T-helper 1 cell treated with Interleukin-12 subunit alpha and Interleukin-12 subunit beta and Interleukin-4 antibody, amounts not matched to agents 30 μg/mL and 1 μg/mL, for 36 hours (primary cell): ENCODE results near the gene ABL1.

Source experiments
- H3K27ac Mint-ChIP-seq: one replicate; pipeline ENCODE4 v1.8.0; 2021; ENCODE audit warnings: mild to moderate bottlenecking, mixed read lengths
- H3K27me3 Mint-ChIP-seq: one replicate; pipeline ENCODE4 v1.8.0; 2021; ENCODE audit warnings: low read depth, mixed read lengths
- H3K36me3 Mint-ChIP-seq: one replicate; pipeline ENCODE4 v1.8.0; 2021; ENCODE audit warnings: low read depth, mixed read lengths
- H3K4me1 Mint-ChIP-seq: one replicate; pipeline ENCODE4 v1.8.0; 2021; ENCODE audit warnings: low read depth, mixed read lengths
- H3K4me3 Mint-ChIP-seq: one replicate; pipeline ENCODE4 v1.8.0; 2021; ENCODE audit warnings: mild to moderate bottlenecking, moderate library complexity, mixed read lengths
- H3K9me3 Mint-ChIP-seq: one replicate; pipeline ENCODE4 v1.8.0; 2021; ENCODE audit warnings: mixed read lengths

Gene ABL1

DNA sequence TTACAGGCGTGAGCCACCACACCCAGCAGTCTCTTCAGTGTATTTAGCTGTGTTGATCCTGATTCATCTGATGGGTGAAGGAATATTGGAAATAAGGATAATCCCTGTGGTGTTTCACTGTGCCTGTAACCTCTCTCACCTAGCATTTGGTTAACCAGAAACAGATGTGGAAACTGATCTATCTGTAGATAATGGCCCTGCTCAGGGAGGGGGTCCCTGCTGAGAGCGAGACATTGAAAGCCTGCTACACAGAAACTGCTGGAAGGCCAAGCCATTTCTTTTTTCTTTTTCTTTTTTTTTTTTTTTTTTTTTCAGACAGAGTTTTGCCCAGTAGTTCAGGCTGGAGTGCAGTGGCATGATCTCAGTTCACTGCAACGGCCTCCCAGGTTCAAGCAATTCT is 33.2 kb downstream of the ABL1 start:
- Mint-ChIP-seq H3K27ac (no peak overlapping the region), H3K4me3 (no peak overlapping the region), H3K36me3 (peaks cover 3% of the 10 kb centered on the region), H3K9me3 (no peaks in the 10 kb centered on the region), H3K27me3 (no peaks in the 10 kb centered on the region), H3K4me1 (peaks cover 3% of the 10 kb centered on the region)

DNA sequence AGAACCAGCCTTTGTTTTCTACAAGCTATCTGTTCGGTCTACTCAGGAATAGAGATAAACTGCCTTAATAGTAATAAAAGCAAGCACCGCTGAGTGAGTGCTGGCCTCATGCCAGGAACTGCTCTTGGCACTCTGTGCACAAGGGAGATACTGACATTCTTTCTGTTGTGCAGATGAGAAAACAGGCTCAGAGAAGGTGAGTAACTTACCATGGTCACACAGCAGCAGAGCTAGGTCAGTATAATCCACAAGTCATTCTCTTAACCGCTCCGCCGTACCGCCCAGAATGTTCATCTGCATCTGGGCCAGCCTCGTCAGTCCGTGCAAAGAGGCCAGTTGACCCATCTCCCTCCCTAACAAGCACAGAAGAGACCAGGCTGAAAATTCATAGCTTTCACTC is 34.2 kb downstream of the ABL1 start:
- peaks cover 3% of the 10 kb centered on the region for H3K4me1 Mint-ChIP-seq
- no peak overlapping the region for H3K4me3 Mint-ChIP-seq
- H3K27me3 Mint-ChIP-seq: no peaks in the 10 kb centered on the region
- H3K27ac Mint-ChIP-seq: no peak overlapping the region
- H3K9me3 Mint-ChIP-seq: no peaks in the 10 kb centered on the region
- peaks cover 6% of the 10 kb centered on the region for H3K36me3 Mint-ChIP-seq

DNA sequence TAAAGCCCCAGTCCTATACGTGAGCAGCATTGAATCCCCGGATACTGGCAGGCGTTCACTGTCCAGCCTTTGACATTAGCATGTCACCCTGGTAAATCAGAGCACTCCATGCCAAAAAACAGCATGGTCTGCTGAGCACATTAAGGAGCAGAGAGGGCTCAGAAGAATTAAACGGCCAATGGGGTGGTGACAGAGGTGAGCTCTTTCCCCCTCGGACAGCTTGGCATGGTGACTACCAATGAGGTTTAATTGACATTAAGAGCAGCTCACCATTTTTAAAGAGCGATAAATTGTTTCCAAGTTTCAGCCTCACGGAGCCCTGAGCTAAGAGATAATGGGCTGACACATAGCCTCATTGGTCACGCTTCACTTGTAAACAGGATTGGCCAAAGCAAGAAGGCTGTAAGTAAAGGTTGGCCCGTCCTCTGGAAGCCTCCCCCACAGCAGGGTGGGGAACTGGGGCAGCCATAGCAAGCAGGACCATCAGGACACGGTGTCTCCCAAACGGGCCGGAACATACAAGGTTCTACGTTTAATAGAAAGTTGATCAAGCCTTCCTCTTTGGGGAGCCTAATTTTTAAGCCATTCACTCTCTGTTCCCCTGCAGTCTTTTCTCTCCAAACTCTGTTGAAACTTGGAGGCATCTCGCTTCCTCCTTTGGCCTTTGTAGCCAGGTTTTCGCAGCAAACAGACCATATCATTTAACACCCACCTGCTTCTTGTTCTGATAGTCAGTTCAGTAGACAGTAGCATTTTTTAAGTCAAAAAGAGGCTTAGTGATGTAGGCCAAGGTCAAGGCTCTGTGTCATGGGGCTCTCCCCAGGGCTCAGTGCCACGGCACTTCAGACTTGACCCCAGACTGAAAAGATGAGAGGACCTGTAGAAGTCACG is 35.7 kb downstream of the ABL1 start:
- H3K4me3 Mint-ChIP-seq: no peak overlapping the region
- peaks cover 3% of the 10 kb centered on the region for H3K4me1 Mint-ChIP-seq
- no peaks in the 10 kb centered on the region for H3K9me3 Mint-ChIP-seq
- peaks cover 8% of the 10 kb centered on the region for H3K36me3 Mint-ChIP-seq
- H3K27me3 Mint-ChIP-seq: no peaks in the 10 kb centered on the region
- no peak overlapping the region for H3K27ac Mint-ChIP-seq

DNA sequence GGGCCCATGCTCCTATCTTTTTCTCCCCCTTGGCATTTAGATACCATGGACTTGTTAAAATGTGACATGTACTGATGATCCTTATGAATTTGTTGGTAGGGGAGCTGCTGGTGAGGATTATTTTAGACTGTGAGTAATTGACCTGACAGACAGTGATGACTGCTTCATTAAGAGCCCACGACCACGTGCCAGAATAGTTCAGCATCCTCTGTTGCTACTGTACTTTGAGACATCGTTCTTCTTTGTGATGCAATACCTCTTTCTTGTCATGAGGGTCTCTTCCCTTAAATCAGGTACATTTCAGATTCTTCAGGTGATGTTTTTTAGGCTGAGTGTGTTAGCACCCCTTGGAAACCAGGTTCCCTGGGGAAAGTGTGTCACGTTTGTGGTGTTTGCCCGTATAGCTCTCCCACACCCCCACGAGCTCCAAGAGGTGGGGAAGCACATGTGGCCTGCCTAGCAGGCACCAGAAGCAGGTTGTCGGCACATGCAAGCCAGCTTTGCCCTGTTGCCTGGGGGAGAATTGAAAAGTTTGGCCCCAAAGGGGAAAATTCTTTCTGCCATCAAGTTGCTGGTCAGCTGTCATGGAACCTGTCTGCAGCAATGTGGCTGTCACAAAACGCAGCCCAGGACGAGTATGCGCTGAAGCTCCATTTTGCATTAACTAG is 36.5 kb downstream of the ABL1 start:
- Mint-ChIP-seq H3K36me3 (peaks cover 8% of the 10 kb centered on the region), H3K4me1 (no peaks in the 10 kb centered on the region), H3K27me3 (no peaks in the 10 kb centered on the region), H3K4me3 (no peak overlapping the region), H3K27ac (no peak overlapping the region), H3K9me3 (no peaks in the 10 kb centered on the region)

DNA sequence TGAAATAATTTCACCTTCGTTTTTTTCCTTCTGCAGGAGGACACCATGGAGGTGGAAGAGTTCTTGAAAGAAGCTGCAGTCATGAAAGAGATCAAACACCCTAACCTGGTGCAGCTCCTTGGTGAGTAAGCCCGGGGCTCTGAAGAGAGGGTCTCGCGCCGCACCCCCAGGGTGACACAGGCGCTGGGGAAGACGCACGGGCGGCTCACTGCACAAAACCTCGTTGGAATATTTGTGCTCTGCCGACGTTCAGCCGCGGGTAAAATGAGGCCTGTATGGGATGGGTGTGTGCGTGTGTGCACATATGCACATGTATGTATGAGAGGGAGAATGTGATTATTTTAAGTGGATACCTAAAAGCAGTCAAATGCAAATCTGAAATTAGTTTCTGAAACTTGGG is 37.0 kb downstream of the ABL1 start:
- H3K9me3 Mint-ChIP-seq: no peaks in the 10 kb centered on the region
- peaks cover 8% of the 10 kb centered on the region for H3K36me3 Mint-ChIP-seq
- H3K4me3 Mint-ChIP-seq: no peak overlapping the region
- no peak overlapping the region for H3K27ac Mint-ChIP-seq
- no peaks in the 10 kb centered on the region for H3K4me1 Mint-ChIP-seq
- H3K27me3 Mint-ChIP-seq: no peaks in the 10 kb centered on the region

DNA sequence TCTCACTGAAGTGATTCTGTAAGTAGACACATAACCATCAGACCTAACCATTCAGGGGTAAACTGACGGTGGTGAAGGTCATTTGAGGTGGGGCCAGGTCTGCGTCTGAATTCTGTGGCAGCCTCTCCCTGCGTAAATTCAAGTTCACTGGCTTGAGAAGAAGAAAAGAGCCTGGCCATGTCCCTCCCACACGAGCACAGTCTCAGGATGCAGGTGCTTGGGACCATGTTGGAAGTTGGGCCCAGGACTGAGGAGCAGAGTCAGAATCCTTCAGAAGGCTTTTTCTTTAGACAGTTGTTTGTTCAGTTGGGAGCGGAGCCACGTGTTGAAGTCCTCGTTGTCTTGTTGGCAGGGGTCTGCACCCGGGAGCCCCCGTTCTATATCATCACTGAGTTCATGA is 37.5 kb downstream of the ABL1 start:
- Mint-ChIP-seq H3K36me3 (peaks cover 8% of the 10 kb centered on the region), H3K4me1 (no peaks in the 10 kb centered on the region), H3K4me3 (no peak overlapping the region), H3K9me3 (no peaks in the 10 kb centered on the region), H3K27ac (no peak overlapping the region), H3K27me3 (no peaks in the 10 kb centered on the region)

DNA sequence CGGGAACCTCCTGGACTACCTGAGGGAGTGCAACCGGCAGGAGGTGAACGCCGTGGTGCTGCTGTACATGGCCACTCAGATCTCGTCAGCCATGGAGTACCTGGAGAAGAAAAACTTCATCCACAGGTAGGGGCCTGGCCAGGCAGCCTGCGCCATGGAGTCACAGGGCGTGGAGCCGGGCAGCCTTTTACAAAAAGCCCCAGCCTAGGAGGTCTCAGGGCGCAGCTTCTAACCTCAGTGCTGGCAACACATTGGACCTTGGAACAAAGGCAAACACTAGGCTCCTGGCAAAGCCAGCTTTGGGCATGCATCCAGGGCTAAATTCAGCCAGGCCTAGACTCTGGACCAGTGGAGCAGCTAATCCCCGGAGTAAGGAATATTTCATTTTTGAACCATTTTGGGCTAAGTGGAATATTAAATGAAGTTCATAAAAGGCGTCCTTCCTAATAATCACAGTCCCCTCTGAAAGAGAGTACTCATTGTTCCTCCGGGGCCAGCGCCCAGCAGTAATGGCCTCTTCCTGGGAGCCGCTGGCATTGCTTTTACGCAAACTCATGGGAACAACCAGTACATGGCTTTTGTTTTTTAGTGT is 38.0 kb downstream of the ABL1 start:
- Mint-ChIP-seq H3K36me3 (peaks cover 8% of the 10 kb centered on the region), H3K27ac (no peak overlapping the region), H3K9me3 (no peaks in the 10 kb centered on the region), H3K4me3 (no peak overlapping the region), H3K27me3 (no peaks in the 10 kb centered on the region), H3K4me1 (no peaks in the 10 kb centered on the region)

DNA sequence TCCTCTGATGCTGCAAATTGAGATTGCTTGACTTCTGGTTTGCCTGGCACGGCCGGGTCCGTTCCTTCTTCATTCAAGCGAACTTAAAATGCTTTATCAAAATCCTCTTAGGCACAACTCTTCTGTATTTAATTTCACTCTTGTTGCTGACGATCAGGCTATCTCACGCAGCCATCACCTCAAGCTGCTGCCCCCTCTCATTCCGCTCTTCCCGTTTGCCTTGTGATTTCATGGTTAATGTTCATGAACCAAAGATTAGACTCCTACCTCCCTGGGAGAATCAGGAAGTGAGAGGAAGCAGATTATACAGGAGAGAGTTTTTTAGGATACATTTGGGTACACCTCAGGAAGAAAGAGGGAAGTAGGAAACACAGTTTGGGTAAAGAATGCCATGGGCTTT is 38.9 kb downstream of the ABL1 start:
- Mint-ChIP-seq H3K4me3 (no peak overlapping the region), H3K9me3 (no peaks in the 10 kb centered on the region), H3K36me3 (peaks cover 8% of the 10 kb centered on the region), H3K27me3 (no peaks in the 10 kb centered on the region), H3K27ac (no peak overlapping the region), H3K4me1 (no peaks in the 10 kb centered on the region)

DNA sequence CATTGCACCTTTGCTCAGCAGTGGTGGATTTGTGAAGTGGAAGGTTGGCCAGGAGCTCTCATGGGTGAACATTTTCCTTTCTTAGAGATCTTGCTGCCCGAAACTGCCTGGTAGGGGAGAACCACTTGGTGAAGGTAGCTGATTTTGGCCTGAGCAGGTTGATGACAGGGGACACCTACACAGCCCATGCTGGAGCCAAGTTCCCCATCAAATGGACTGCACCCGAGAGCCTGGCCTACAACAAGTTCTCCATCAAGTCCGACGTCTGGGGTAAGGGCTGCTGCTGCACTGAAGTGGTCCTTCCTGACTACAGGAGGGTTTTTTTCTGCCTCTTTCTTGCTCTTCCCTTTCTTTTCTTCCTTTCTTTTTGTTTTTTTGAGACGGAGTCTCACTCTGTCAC is 39.7 kb downstream of the ABL1 start:
- H3K9me3 Mint-ChIP-seq: no peaks in the 10 kb centered on the region

DNA sequence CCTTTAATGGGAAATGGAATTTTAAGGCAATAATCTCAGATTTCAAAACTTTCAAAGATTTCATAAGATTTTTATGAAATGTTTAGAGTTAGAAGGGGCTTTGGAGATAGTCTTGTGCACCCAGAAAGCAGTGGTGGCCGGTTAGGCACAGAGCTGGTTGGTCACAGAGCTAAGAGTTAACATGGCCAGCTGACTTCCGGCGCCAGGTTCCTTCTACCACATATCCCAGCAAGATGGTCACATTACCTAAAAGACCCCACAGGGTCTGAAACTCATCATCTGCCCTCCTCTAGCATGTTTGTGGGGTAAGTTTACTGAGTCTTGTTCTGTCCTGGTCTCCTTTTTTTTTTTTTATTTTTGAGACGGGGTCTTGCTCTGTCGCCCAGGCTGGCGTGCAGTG is 42.2 kb downstream of the ABL1 start:
- Mint-ChIP-seq H3K4me3 (no peak overlapping the region), H3K4me1 (no peaks in the 10 kb centered on the region), H3K36me3 (peaks cover 11% of the 10 kb centered on the region), H3K9me3 (no peaks in the 10 kb centered on the region), H3K27me3 (no peaks in the 10 kb centered on the region), H3K27ac (no peak overlapping the region)

More for the DNA sequence above, 39.7 kb downstream of the ABL1 start:
- no peak overlapping the region for H3K4me3 Mint-ChIP-seq
- H3K27me3 Mint-ChIP-seq: no peaks in the 10 kb centered on the region
- peaks cover 8% of the 10 kb centered on the region for H3K36me3 Mint-ChIP-seq
- H3K4me1 Mint-ChIP-seq: no peaks in the 10 kb centered on the region
- H3K27ac Mint-ChIP-seq: no peak overlapping the region

DNA sequence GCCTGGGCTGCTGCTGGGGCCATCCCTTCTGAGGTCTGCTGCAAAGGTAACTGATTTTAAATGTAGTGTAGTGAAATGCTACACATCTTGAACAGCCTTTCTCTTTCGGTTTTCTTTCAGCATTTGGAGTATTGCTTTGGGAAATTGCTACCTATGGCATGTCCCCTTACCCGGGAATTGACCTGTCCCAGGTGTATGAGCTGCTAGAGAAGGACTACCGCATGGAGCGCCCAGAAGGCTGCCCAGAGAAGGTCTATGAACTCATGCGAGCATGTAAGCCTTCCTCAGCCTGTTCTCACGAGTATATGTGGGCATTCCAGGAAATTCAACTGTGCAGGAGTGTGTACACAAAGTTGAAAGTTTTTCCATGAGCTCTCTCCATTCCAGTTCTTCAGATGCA is 43.2 kb downstream of the ABL1 start:
- no peaks in the 10 kb centered on the region for H3K27me3 Mint-ChIP-seq
- H3K4me3 Mint-ChIP-seq: no peak overlapping the region
- peaks cover 11% of the 10 kb centered on the region for H3K36me3 Mint-ChIP-seq
- H3K9me3 Mint-ChIP-seq: no peaks in the 10 kb centered on the region
- H3K27ac Mint-ChIP-seq: no peak overlapping the region
- H3K4me1 Mint-ChIP-seq: no peaks in the 10 kb centered on the region

DNA sequence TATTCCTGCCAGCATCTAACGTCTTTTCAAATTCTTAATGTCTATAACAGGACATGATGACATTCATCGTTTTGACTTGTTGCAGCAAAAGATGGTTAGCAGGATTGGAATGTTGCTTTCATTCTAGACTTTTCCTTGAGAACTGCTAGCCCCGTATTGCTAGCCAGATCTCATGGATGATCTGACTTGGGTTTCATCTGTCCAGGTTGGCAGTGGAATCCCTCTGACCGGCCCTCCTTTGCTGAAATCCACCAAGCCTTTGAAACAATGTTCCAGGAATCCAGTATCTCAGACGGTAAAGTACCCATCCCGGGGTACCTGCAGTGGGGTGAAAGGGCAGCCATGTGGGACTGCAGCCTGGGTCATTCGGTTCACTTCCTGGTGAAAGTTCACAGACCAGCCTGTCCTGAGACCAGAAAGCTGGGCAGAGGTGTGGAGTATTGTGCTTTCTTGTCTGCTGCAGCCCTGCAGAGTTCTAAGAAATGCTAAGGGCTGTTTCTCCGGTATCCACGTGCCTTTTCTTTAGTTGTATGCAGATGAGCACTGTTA is 44.9 kb downstream of the ABL1 start:
- Mint-ChIP-seq H3K27me3 (no peaks in the 10 kb centered on the region), H3K36me3 (peaks cover 7% of the 10 kb centered on the region), H3K27ac (no peak overlapping the region), H3K9me3 (no peaks in the 10 kb centered on the region), H3K4me3 (no peak overlapping the region), H3K4me1 (no peaks in the 10 kb centered on the region)

DNA sequence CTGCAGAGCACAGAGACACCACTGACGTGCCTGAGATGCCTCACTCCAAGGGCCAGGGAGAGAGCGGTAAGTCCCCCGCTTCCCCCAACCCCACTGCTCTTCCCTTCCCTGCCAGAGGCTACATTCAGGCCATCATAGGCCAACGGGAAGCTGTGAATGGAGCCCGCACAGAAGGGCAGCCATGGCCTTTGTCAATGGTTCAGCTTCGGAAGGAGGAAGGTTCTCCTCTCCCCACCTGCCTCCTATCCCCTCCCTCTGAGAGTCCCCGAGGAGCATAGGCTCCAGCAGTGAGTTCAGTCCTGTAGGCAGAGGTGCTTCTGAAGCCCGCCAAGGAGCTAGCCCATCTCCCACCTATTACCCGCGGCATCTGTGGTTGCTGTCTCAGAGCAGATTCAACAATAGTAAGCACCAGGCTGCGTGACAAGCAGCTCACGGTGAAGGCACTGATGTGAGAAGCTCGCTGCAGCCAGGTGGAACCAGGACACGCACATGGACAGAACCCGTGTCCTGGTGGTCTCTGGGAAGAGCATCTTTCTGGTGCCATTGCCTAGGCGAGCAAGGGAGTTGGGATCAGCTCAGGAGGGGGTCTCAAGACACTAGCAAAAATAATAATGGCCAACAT is 45.7 kb downstream of the ABL1 start:
- Mint-ChIP-seq H3K27ac (no peak overlapping the region), H3K27me3 (no peaks in the 10 kb centered on the region), H3K36me3 (peaks cover 7% of the 10 kb centered on the region), H3K9me3 (no peaks in the 10 kb centered on the region), H3K4me3 (no peak overlapping the region), H3K4me1 (no peaks in the 10 kb centered on the region)

DNA sequence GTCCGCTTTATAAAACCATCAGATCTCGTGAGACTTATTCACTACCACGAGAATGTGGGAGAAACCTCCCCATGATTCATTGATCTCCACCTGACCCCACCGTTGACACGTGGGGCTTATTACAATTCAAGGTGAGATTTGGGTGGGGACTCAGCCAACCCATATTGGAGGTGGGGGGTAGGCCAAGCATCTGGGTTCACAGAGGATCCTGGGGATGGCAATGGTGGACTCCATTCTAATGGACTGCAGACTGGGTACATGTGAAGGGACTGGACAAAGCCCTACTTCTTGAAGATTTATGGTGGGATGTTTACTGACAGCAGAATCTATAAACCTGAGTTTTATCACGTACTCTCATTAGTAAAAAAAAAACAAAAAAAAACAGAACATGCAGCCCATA is 46.5 kb downstream of the ABL1 start:
- Mint-ChIP-seq H3K27me3 (no peaks in the 10 kb centered on the region), H3K27ac (no peak overlapping the region), H3K36me3 (peaks cover 7% of the 10 kb centered on the region), H3K9me3 (no peaks in the 10 kb centered on the region), H3K4me3 (no peak overlapping the region), H3K4me1 (no peaks in the 10 kb centered on the region)
